NT2/D1 (cell line): Measurements from ENCODE around the gene IPPK.

Source experiments
- DNase-seq: peaks from one replicate; pipeline ENCODE4 v3.0.0-alpha.2; 2011; ENCODE audit warnings: low read depth, low spot score
- H3K27me3 ChIP-seq: 2 replicates; pipeline ENCODE4 v1.6.0; 2011; ENCODE audit warnings: mild to moderate bottlenecking; ENCODE audit not compliant: insufficient read length, insufficient read depth
- H3K36me3 ChIP-seq: 2 replicates; pipeline ENCODE4 v1.6.1; 2011; ENCODE audit warnings: mild to moderate bottlenecking, low read length, mixed read lengths; ENCODE audit not compliant: insufficient read depth, insufficient read length
- H3K4me1 ChIP-seq: 2 replicates; pipeline ENCODE4 v1.5.1; 2011; ENCODE audit not compliant: insufficient read depth, insufficient read length
- H3K4me3 ChIP-seq: 2 replicates; pipeline ENCODE4 v1.5.1; 2011; ENCODE audit warnings: low read depth; ENCODE audit not compliant: insufficient read length
- H3K9ac ChIP-seq: 2 replicates; pipeline ENCODE4 v1.6.0; 2011; ENCODE audit warnings: low read depth; ENCODE audit not compliant: insufficient read length
- H3K9me3 ChIP-seq: 2 replicates; pipeline ENCODE4 v1.5.1; 2011; ENCODE audit warnings: mild to moderate bottlenecking, low read length; ENCODE audit not compliant: insufficient read depth
- SUZ12 ChIP-seq: IDR thresholded peaks from 2 replicates; pipeline ENCODE4 v1.6.1; 2011; ENCODE audit not compliant: insufficient read length, insufficient read depth; ENCODE audit errors: extremely low read depth
- YY1 ChIP-seq: IDR thresholded peaks from 2 replicates; pipeline ENCODE4 v1.6.1; 2011; ENCODE audit not compliant: insufficient read length, insufficient read depth
- ZNF274 ChIP-seq: IDR thresholded peaks from 2 replicates; pipeline ENCODE4 v1.6.1; 2011; ENCODE audit warnings: mild to moderate bottlenecking, low read depth, low read length

IPPK gene

DNA sequence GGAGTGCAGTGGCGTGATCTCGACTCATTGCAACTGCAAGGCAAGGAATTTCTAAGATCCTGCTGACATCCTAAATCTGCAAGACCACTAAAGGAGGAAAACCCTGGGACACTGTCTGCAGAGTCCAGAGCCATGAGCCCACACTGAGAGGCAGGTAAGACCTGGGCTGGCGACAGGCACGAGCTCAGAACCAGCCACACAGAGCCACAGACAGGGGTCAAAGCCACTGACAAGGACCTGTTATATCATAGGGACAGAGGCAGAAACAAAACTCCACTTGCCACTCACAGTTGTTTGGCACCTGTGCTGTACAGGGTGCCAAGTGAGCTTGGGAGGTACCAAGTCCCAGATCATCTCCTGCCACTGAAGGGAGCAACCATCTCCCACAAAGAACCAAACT, 34.2 kb downstream of the IPPK start:
- no peak for DNase-seq
- TF ChIP-seq ZNF274 (no peak), YY1 (no peak), SUZ12 (no peak)
- H3K27me3 ChIP-seq: no peaks in the 10 kb centered on the region
- no peak overlapping the region for H3K9ac ChIP-seq
- peaks cover 91% of the 10 kb centered on the region for H3K36me3 ChIP-seq
- peaks cover 2% of the 10 kb centered on the region for H3K4me1 ChIP-seq
- no peak overlapping the region for H3K4me3 ChIP-seq
- H3K9me3 ChIP-seq: no peaks in the 10 kb centered on the region

DNA sequence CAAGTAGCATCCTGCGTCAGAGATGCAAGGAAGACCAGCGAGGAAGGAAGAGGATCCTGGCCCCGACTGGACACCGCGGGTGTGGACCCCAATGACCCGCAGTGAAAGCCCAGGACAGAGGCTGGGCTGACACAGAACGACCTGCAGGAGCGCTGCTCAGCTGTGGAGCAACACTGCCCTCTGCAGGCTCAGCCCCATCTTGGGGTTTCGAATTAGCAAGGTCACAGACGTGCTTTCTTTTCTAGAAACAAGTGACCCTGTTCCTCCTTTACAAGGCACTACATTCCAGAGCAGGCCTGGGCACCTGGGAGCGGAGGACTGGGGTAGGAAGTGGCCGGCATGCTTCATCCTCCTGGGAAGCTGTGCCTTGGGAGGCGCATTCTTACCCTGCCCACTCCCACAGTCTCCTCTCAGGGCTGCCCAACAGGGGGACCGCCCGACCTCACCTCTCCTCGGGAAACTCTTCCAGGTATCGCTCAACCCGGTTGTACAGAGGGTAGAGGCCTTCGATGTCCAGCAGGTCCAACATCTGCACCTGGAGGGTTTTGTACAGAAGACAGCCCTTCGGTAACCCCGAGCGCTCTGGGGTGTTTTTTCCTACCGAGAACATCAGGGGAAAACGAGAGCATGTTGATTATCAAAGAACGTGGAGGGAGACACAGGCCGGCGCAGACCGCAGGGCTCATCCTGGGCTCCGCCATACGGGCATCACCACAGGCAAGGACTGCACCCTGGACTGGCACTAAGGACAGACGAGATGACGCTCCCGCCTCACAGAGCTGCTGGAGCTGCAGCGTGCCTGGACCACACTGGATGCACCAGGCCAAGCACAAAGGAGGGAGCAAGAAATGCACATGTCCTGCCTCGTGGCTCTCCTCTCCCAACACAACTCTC, 35.0 kb downstream of the IPPK start:
- Histone ChIP-seq H3K9ac (no peak overlapping the region), H3K9me3 (no peaks in the 10 kb centered on the region), H3K36me3 (peaks cover 87% of the 10 kb centered on the region), H3K27me3 (no peaks in the 10 kb centered on the region), H3K4me3 (no peak overlapping the region), H3K4me1 (peaks cover 2% of the 10 kb centered on the region)
- DNase-seq: peak; percentile 81
- TF ChIP-seq ZNF274 (no peak), YY1 (no peak), SUZ12 (no peak)

- Histone ChIP-seq H3K36me3 (peaks cover 84% of the 10 kb centered on the region), H3K4me1 (peaks cover 2% of the 10 kb centered on the region)
These were observed 36.2 kb downstream of the IPPK start for GRCh38 chr9:92633614-92634278.

DNA sequence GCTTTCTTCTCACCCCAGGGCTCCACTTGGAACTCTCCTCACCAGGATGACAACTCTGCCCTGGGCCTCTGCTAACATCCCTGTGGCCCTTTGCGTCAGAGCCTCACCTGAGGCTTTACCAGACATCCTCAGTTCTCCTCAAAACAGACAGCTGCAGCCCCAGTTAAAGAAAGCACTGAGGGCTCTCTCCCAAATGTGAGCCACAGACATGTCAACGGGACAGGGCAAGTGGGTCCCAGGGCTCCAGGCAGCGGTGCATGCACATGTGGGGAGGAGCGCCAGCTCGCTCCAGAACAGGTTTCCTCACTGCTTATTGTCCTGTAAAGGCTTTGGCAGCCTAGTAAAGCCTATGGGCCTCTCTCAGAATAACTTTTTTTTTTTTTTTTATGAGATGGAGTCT, 37.3 kb downstream of the IPPK start:
- no peak overlapping the region for H3K4me3 ChIP-seq
- H3K9me3 ChIP-seq: no peaks in the 10 kb centered on the region
- DNase-seq: no peak
- H3K9ac ChIP-seq: no peak overlapping the region
- no peak for TF ChIP-seq YY1
- TF ChIP-seq SUZ12: no peak
- no peak for TF ChIP-seq ZNF274
- peaks cover 78% of the 10 kb centered on the region for H3K36me3 ChIP-seq
- no peaks in the 10 kb centered on the region for H3K27me3 ChIP-seq
- peaks cover 2% of the 10 kb centered on the region for H3K4me1 ChIP-seq

More at GRCh38 chr9:92633614-92634278, 36.2 kb downstream of the IPPK start:
- no peak for DNase-seq
- Histone ChIP-seq H3K9ac (no peak overlapping the region), H3K27me3 (no peaks in the 10 kb centered on the region), H3K4me3 (no peak overlapping the region), H3K9me3 (no peaks in the 10 kb centered on the region)
- no peak for TF ChIP-seq SUZ12
- no peak for TF ChIP-seq ZNF274
- no peak for TF ChIP-seq YY1

DNA sequence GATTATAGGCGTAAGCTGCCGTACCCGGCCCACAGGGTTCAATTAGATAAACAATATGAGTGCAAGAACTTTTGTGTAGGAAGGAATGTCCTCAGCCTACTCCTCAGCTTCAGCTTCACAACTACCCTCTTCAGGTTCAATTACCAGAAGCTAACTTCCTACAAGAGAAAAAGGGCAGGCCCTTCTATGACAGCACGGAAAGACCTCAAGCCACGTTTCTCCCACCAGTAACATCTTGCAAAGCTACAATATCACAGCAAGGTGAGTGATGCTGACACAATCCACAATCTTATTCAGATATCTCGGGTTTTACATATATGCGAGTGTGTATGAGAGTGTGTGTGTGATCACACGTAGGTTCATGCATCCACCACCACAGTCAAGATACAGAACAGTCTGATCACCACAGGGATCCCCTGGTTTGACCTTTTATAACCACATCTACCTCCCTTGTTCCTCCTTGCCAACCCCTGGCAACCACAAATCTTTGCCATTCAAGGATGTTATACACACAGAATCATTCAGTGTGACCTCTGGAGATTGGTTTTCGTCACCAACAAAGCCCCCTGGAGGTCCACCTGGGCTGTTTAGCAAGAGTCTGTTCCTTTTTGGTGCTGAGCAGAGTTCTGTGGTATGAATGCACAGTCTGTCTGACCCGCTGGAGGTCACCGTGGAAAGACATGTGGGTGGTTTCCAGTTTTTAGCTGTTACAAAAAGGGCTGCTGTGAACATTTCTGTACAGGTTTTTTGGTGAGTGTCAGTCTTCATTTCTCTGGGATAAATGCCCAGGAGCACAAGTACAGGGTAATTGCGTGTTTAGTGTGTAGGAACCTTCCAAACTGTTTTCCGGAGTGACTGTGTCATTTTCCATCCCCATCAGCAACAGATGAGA, 38.2 kb downstream of the IPPK start:
- DNase-seq: no peak
- no peak overlapping the region for H3K9ac ChIP-seq
- no peaks in the 10 kb centered on the region for H3K9me3 ChIP-seq
- H3K27me3 ChIP-seq: no peaks in the 10 kb centered on the region
- H3K4me3 ChIP-seq: no peak overlapping the region
- H3K4me1 ChIP-seq: peaks cover 2% of the 10 kb centered on the region
- no peak for TF ChIP-seq YY1
- TF ChIP-seq ZNF274: no peak
- TF ChIP-seq SUZ12: no peak
- peaks cover 68% of the 10 kb centered on the region for H3K36me3 ChIP-seq

- no peak overlapping the region for H3K4me3 ChIP-seq
- no peak for DNase-seq
- peaks cover 47% of the 10 kb centered on the region for H3K36me3 ChIP-seq
- no peaks in the 10 kb centered on the region for H3K4me1 ChIP-seq
- no peak overlapping the region for H3K9ac ChIP-seq
- H3K9me3 ChIP-seq: no peaks in the 10 kb centered on the region
- no peaks in the 10 kb centered on the region for H3K27me3 ChIP-seq
- TF ChIP-seq ZNF274: no peak
- TF ChIP-seq SUZ12: no peak
- no peak for TF ChIP-seq YY1
These were observed 42.3 kb downstream of the IPPK start for GRCh38 chr9:92627651-92628050.
